NB4 (cell line): ENCODE results near the gene WDTC1.
A peak's percentile ranks its signal among the peaks of the same experiment; 100 is the strongest.

Experiments used
- DNase-seq: peaks from one replicate; pipeline ENCODE4 v3.0.0; 2010; ENCODE audit warnings: low read depth
- H3K4me3 ChIP-seq: one replicate; pipeline ENCODE4 v1.5.1; 2011; ENCODE audit warnings: mild to moderate bottlenecking, low read depth, low read length, moderate library complexity
- MYC ChIP-seq: IDR thresholded peaks from 2 replicates; pipeline ENCODE4 v1.6.1; 2011; ENCODE audit warnings: low read depth, low read length
- POLR2A ChIP-seq: IDR thresholded peaks from 2 replicates; pipeline ENCODE4 v1.6.1; 2011; ENCODE audit warnings: mild to moderate bottlenecking; ENCODE audit not compliant: insufficient read length; ENCODE audit errors: extremely low read depth
- TF ChIP-seq, protein P1 (sequence below): IDR thresholded peaks from one replicate; pipeline ENCODE4 v1.5.1; 2012; ENCODE audit warnings: low read depth, low read length
- TF ChIP-seq, protein P2 (sequence below): IDR thresholded peaks from 2 replicates; pipeline ENCODE4 v1.6.1; 2011; ENCODE audit warnings: low read depth, low read length

WDTC1 gene

DNA sequence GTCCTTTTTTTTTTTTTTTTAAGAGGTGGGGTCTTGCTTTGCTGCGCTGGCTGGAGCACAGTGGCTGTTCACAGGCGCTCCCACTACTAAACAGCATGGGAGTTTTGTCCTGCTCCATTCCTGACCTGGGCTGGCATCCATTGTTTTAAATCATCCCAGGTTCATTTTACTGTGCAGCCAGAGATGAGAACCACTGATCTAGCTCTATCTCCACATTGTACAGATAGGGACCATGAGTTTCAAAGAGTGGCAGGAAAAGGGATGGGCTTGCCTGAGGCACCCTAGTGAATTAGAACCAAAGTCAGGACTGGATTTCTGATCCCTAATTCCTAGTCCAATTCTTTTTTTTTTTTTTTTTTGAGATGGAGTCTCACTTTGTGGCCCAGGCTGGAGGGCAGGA lies 80.3 kb downstream of the WDTC1 start:
- TF ChIP-seq, protein P1, sequence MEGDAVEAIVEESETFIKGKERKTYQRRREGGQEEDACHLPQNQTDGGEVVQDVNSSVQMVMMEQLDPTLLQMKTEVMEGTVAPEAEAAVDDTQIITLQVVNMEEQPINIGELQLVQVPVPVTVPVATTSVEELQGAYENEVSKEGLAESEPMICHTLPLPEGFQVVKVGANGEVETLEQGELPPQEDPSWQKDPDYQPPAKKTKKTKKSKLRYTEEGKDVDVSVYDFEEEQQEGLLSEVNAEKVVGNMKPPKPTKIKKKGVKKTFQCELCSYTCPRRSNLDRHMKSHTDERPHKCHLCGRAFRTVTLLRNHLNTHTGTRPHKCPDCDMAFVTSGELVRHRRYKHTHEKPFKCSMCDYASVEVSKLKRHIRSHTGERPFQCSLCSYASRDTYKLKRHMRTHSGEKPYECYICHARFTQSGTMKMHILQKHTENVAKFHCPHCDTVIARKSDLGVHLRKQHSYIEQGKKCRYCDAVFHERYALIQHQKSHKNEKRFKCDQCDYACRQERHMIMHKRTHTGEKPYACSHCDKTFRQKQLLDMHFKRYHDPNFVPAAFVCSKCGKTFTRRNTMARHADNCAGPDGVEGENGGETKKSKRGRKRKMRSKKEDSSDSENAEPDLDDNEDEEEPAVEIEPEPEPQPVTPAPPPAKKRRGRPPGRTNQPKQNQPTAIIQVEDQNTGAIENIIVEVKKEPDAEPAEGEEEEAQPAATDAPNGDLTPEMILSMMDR = no peak
- TF ChIP-seq, protein P2, sequence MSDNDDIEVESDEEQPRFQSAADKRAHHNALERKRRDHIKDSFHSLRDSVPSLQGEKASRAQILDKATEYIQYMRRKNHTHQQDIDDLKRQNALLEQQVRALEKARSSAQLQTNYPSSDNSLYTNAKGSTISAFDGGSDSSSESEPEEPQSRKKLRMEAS = no peak
- TF ChIP-seq MYC (no peak), POLR2A (no peak)
- no peak overlapping the region for H3K4me3 ChIP-seq
- DNase-seq = no peak

DNA sequence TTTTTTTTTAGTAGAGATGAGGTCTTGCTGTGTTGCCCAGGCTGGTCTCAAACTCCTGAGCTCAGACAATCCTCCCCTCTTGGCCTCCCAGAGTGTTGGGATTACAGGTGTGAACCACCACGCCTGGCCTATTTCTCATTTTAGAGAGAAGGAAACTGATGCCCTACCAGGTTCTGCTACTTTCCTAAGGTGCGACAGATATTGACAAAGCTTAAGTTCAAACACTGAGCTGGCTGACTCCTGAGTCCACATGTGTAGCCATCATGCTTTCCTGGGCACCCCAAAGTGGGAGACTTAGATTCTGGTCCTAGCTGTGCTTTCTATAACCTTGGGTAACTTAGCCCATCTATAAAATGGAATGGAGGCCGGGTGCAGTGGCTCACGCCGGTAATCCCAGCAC lies 82.4 kb downstream of the WDTC1 start:
- no peak for DNase-seq
- H3K4me3 ChIP-seq = no peak overlapping the region
- TF ChIP-seq, protein P2 = no peak
- TF ChIP-seq, protein P1 = no peak
- TF ChIP-seq MYC (no peak), POLR2A (no peak)

DNA sequence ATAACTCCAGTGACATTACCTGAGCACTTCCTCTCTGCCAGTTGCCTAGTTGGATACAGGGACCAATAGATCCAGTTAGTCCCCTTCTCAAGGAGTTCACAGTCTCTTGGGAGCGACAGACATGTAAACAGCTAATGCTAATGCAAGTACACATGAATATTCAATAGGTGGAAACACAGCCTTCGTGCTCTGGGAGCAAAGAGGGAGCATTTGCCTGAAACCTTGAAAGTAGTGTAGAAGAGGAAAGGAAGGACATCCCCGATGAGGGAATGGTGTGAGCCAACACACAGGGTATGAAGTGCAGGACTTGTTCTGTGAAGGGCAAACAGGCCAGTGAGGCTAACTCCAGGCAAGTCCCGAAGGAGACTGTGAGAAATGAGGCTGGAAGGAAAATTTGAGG lies 83.7 kb downstream of the WDTC1 start:
- TF ChIP-seq, protein P2 = no peak
- no peak for TF ChIP-seq MYC
- TF ChIP-seq POLR2A = no peak
- TF ChIP-seq, protein P1 = no peak
- H3K4me3 ChIP-seq = no peak overlapping the region
- no peak for DNase-seq

DNA sequence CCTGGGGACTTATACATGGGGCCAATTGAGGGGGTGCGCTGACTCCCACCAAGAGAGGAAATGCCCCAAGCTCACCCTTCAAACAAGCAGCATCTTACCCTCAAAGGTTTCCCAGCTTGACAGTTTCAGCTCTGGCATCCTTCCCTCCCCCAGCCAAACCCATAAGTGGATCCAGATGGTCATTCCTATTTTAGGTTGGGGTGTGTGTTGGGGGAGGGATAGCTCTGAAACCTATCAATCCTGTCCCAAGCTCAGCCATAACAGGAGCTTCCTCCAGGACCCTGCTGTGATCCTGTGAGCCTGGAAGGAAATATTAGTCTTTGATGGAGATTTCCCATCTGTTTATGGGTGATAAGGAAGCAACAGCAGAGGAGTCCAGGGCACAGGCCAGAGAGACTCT lies 84.2 kb downstream of the WDTC1 start:
- DNase-seq = no peak
- no peak for TF ChIP-seq MYC
- TF ChIP-seq, protein P1 = no peak
- no peak for TF ChIP-seq POLR2A
- TF ChIP-seq, protein P2 = no peak
- no peak overlapping the region for H3K4me3 ChIP-seq

DNA sequence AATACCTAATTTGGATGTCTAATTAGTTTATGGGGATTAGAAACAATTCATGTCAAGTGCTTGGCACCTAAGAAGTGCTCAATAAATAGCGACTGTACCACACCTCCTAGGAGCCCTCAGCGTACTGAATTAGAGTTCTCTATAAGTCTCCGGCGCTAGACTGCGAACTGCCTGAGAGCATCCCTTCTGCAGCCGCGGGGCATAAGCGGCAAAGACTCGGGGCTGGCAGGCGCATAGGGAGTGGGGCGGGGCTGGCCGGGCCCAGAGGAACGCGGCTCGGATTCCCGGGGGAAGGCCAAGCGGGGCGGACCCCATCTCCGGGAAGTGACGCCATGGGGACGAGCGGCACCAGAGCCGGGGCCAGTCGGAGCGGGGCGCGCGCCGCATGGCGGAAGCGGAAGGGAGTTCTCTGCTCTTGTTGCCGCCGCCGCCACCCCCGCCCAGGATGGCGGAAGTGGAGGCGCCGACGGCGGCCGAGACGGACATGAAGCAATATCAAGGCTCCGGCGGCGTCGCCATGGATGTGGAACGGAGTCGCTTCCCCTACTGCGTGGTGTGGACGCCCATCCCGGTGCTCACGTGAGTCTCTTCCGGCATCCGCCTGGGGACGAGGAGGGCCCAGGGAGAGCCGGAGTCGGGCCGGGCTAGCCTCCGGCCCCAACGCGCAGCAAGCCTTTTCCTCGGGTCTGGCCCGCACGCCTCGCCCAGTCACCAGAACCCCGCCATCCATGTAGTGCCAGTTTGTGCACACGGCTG lies 87.6 kb downstream of the WDTC1 start, which contains the start of gene TMEM222:
Gene TMEM222 (plus strand): TSS at position 351 of the 756 bp plus-strand sequence. CDS start 35 bp downstream, at position 386.
- peak; percentile 99 for DNase-seq
- H3K4me3 ChIP-seq = peak within 1 kb of the TSS; percentile 81
- TF ChIP-seq MYC (peak; percentile 95), POLR2A (peak; percentile 62)
- TF ChIP-seq, protein P1 = no peak
- TF ChIP-seq, protein P2 = peak; percentile 91
